K562 (cell line): ENCODE results near the gene CLIP2. TPM values are rescaled to one million over a fixed set of nuclear protein-coding genes. Genes with fewer than 3 reads are reported as not detected.

Experiments used
- DPF2 ChIP-seq: fragments of 450-650 bp; IDR thresholded peaks from 2 replicates; pipeline ENCODE4 v1.6.1; 2016
- ELF4 ChIP-seq: fragments of 450-650 bp; formaldehyde crosslinking; IDR thresholded peaks from 2 replicates; pipeline ENCODE4 v1.4.0; 2022; ENCODE audit warnings: missing genetic modification characterization
- GATAD2A ChIP-seq: fragments of 450-650 bp; IDR thresholded peaks from 2 replicates; pipeline ENCODE4 v1.6.1; 2017
- LARP7 ChIP-seq: fragments of 450-650 bp; IDR thresholded peaks from 2 replicates; pipeline ENCODE4 v1.6.1; 2016
- NBN ChIP-seq: fragments of 450-650 bp; IDR thresholded peaks from 2 replicates; pipeline ENCODE4 v1.6.1; 2016; ENCODE audit warnings: low read depth, mild to moderate bottlenecking
- OTX1 ChIP-seq: fragments of 450-650 bp; formaldehyde crosslinking; IDR thresholded peaks from 2 replicates; pipeline ENCODE4 v1.4.0; 2022; ENCODE audit warnings: mild to moderate bottlenecking
- PCBP2 ChIP-seq: fragments of 200-400 bp; formaldehyde crosslinking; IDR thresholded peaks from 2 replicates; pipeline ENCODE4 v1.6.1; 2018; ENCODE audit warnings: low read length, low read depth, mild to moderate bottlenecking, moderate library complexity; ENCODE audit not compliant: poor library complexity, severe bottlenecking
- PHF20 ChIP-seq: fragments of 450-650 bp; IDR thresholded peaks from 2 replicates; pipeline ENCODE4 v1.6.1; 2018; ENCODE audit not compliant: partially characterized antibody
- RNF2 ChIP-seq: sonication (generic); IDR thresholded peaks from 2 replicates; pipeline ENCODE4 v1.6.1; 2016
- SMARCA4 ChIP-seq: fragments of 450-650 bp; IDR thresholded peaks from 2 replicates; pipeline ENCODE4 v1.6.1; 2016
- ZC3H11A ChIP-seq: IDR thresholded peaks from 2 replicates; pipeline ENCODE4 v1.6.1; 2012; ENCODE audit warnings: low read depth, low read length, improper control_type of control experiment
- ZNF707 ChIP-seq: fragments of 250-450 bp; sonication (Bioruptor Pico); conservative IDR thresholded peaks from 2 replicates; pipeline ENCODE4 v1.8.0; 2022; ENCODE audit warnings: inconsistent platforms, mild to moderate bottlenecking, moderate library complexity
- ZNF764 ChIP-seq: fragments of 250-450 bp; sonication (Bioruptor Pico); IDR thresholded peaks from 2 replicates; pipeline ENCODE4 v1.4.0; 2020; ENCODE audit warnings: low read depth, mild to moderate bottlenecking, moderate library complexity
- polyA plus RNA-seq, 8 experiments: library from polyadenylated mRNA; depleted of rRNA in 4 of 8; stranded (reverse) in 5 of 8; unstranded in 3 of 8; fragments of >200 nt; fragmentation: Nextera tagmentation in 2 of 8; fragmentation: Illumina TruSeq in 1 of 8; extraction: Ambion mirVana in 2 of 8; extraction: Trizol in 1 of 8; gene quantifications; 2 replicates each; pipeline versions ENCODE4 v1.2.1 to v1.2.3, GENCODE V29; 2011 to 2014; ENCODE audit warnings: inconsistent platforms in 1 of 8, missing spikeins in 1 of 8
- total RNA-seq, 7 experiments: library from RNA; depleted of rRNA in 6 of 7; stranded (reverse); fragments of >200 nt in 6 of 7; fragmentation: Illumina TruSeq in 2 of 7; extraction: Trizol in 2 of 7; gene quantifications; 2 replicates each; pipeline versions ENCODE4 v1.2.1 to v1.2.3, GENCODE V29; 2011 to 2021; ENCODE audit warnings: low replicate concordance in 1 of 7
- TF ChIP-seq, protein P1 (sequence below): fragments of 450-650 bp; formaldehyde crosslinking; IDR thresholded peaks from 2 replicates; pipeline ENCODE4 v1.4.0; 2022; ENCODE audit warnings: missing genetic modification characterization
- TF ChIP-seq, protein P2 (sequence below): fragments of 450-650 bp; formaldehyde crosslinking; conservative IDR thresholded peaks from 2 replicates; pipeline ENCODE4 v1.4.0; 2022; ENCODE audit warnings: mild to moderate bottlenecking, missing genetic modification characterization
- TF ChIP-seq, protein P3 (sequence below): fragments of 450-650 bp; IDR thresholded peaks from 2 replicates; pipeline ENCODE4 v1.6.1; 2017; ENCODE audit warnings: antibody characterized with exemption
- TF ChIP-seq, protein P4 (sequence below): fragments of 450-650 bp; conservative IDR thresholded peaks from 2 replicates; pipeline ENCODE4 v1.6.1; 2016; ENCODE audit warnings: missing genetic modification characterization, low read depth, mild to moderate bottlenecking, control low read depth, missing compliant biosample characterization
- TF ChIP-seq, protein P5 (sequence below): fragments of 450-650 bp; formaldehyde crosslinking; IDR thresholded peaks from 2 replicates; pipeline ENCODE4 v1.4.0; 2022; ENCODE audit warnings: missing genetic modification characterization

The CLIP2 gene
- total and polyA plus RNA-seq, 9 of the 15 experiments (the other 6 are each of a cell fraction or from before 2014, with no cell fraction given), result 0.07 to 5.4 (median 2.1) TPM

DNA sequence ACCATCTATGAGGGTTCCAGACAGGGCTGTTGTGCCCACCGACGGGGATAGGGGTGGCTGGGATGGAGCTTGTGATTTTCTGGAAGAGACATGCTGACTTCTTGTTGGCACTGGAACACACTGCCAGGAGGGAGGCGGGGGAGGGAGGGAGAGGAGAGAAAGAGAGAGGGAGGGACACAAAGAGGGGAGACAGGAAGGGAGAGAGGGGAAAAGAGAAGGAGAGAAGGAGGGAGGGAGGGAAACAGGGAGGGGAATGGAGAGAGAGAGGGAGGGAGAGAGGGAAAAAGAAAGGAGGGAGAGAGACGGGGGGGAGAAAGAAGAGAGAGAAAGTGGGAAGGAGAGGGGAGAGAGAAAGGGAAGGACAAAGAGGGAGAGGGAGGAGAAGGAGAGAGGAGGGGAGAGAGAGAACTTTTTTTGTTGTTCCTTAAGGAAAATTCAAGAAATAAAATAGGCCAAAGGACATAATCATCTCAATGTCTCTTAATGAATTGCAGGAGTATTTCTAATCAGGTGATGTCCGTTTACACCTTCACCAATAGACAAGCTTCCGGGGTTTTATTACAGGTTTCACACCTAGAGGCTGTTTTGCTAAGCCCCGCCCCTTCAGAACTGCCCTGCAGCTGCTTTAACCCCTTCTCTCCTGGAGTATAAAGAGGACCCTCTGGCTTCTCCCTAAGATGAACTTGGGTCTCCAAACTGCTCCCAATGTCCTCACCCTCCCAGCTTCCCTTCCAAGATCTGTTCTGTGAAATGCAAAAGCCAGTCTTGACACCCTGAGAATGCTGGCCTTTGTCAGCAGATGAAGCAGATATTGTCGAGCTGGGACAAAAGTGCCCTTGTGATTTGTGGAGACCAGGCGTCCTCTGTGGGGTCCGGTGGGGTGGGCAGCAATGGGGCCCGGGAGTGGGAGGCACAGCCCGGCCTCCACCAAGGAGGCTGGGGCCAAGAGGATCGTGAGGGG, 82.5 kb downstream of the CLIP2 start (continued):
- TF ChIP-seq GATAD2A (0 out of 2 replicates have a peak, but pooled peaks have one; percentile 26), DPF2 (0 out of 2 replicates have a peak, but pooled peaks have one; percentile 27), ELF4 (CRISPR knock-in tag) (0 out of 2 replicates have a peak, but pooled peaks have one; percentile 61), PCBP2 (peak; percentile 29), OTX1 (peak; percentile 82; the same call in 1 of the 2 replicates), NBN (0 out of 2 replicates have a peak, but pooled peaks have one; percentile 23), SMARCA4 (0 out of 2 replicates have a peak, but pooled peaks have one; percentile 23), RNF2 (no peak), ZNF764 (CRISPR knock-in tag) (no peak), PHF20 (peak; percentile 44), LARP7 (peak; percentile 65; the same call in 1 of the 2 replicates), ZNF707 (CRISPR knock-in tag) (no peak), ZC3H11A (no peak)
- TF ChIP-seq, protein P1, sequence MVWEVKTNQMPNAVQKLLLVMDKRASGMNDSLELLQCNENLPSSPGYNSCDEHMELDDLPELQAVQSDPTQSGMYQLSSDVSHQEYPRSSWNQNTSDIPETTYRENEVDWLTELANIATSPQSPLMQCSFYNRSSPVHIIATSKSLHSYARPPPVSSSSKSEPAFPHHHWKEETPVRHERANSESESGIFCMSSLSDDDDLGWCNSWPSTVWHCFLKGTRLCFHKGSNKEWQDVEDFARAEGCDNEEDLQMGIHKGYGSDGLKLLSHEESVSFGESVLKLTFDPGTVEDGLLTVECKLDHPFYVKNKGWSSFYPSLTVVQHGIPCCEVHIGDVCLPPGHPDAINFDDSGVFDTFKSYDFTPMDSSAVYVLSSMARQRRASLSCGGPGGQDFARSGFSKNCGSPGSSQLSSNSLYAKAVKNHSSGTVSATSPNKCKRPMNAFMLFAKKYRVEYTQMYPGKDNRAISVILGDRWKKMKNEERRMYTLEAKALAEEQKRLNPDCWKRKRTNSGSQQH (CRISPR knock-in tag), result peak; percentile 87; the same call in 1 of the 2 replicates
- TF ChIP-seq, protein P2, sequence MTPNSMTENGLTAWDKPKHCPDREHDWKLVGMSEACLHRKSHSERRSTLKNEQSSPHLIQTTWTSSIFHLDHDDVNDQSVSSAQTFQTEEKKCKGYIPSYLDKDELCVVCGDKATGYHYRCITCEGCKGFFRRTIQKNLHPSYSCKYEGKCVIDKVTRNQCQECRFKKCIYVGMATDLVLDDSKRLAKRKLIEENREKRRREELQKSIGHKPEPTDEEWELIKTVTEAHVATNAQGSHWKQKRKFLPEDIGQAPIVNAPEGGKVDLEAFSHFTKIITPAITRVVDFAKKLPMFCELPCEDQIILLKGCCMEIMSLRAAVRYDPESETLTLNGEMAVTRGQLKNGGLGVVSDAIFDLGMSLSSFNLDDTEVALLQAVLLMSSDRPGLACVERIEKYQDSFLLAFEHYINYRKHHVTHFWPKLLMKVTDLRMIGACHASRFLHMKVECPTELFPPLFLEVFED, result peak; percentile 78; the same call in 1 of the 2 replicates
- TF ChIP-seq, protein P3, sequence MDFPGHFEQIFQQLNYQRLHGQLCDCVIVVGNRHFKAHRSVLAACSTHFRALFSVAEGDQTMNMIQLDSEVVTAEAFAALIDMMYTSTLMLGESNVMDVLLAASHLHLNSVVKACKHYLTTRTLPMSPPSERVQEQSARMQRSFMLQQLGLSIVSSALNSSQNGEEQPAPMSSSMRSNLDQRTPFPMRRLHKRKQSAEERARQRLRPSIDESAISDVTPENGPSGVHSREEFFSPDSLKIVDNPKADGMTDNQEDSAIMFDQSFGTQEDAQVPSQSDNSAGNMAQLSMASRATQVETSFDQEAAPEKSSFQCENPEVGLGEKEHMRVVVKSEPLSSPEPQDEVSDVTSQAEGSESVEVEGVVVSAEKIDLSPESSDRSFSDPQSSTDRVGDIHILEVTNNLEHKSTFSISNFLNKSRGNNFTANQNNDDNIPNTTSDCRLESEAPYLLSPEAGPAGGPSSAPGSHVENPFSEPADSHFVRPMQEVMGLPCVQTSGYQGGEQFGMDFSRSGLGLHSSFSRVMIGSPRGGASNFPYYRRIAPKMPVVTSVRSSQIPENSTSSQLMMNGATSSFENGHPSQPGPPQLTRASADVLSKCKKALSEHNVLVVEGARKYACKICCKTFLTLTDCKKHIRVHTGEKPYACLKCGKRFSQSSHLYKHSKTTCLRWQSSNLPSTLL, result peak; percentile 34; the same call in 1 of the 2 replicates
- TF ChIP-seq, protein P4, sequence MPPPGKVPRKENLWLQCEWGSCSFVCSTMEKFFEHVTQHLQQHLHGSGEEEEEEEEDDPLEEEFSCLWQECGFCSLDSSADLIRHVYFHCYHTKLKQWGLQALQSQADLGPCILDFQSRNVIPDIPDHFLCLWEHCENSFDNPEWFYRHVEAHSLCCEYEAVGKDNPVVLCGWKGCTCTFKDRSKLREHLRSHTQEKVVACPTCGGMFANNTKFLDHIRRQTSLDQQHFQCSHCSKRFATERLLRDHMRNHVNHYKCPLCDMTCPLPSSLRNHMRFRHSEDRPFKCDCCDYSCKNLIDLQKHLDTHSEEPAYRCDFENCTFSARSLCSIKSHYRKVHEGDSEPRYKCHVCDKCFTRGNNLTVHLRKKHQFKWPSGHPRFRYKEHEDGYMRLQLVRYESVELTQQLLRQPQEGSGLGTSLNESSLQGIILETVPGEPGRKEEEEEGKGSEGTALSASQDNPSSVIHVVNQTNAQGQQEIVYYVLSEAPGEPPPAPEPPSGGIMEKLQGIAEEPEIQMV (tag), result 0 out of 2 replicates have a peak, but pooled peaks have one; percentile 21
- TF ChIP-seq, protein P5, sequence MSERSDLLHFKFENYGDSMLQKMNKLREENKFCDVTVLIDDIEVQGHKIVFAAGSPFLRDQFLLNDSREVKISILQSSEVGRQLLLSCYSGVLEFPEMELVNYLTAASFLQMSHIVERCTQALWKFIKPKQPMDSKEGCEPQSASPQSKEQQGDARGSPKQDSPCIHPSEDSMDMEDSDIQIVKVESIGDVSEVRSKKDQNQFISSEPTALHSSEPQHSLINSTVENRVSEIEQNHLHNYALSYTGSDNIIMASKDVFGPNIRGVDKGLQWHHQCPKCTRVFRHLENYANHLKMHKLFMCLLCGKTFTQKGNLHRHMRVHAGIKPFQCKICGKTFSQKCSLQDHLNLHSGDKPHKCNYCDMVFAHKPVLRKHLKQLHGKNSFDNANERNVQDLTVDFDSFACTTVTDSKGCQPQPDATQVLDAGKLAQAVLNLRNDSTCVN, result 0 out of 2 replicates have a peak, but pooled peaks have one; percentile 58
